HepG2 (cell line): ENCODE data around the gene OR13J1. TPM values are rescaled to one million over a fixed set of nuclear protein-coding genes. Genes with fewer than 3 reads are reported as not detected.

Experiments used
- FOXK2 ChIP-seq: fragments of 450-650 bp; IDR thresholded peaks from 2 replicates; pipeline ENCODE4 v1.6.1; 2016
- MAZ ChIP-seq, 2 experiments: sonication (generic) in 1 of 2; formaldehyde crosslinking in 1 of 2; IDR thresholded peaks; 2 replicates each; pipeline versions ENCODE4 v1.5.0 to v1.6.1; 2012 to 2020; ENCODE audit warnings: low read depth in 2 of 2, mild to moderate bottlenecking in 2 of 2, borderline replicate concordance in 1 of 2, improper control_type of control experiment in 1 of 2, low read length in 1 of 2, missing genetic modification reagents in 1 of 2, moderate library complexity in 1 of 2
- YEATS4 ChIP-seq: sonication (generic); formaldehyde crosslinking; IDR thresholded peaks from 2 replicates; pipeline ENCODE4 v1.4.0; 2020; ENCODE audit warnings: missing genetic modification reagents, borderline replicate concordance
- ZNF709 ChIP-seq: sonication (generic); formaldehyde crosslinking; IDR thresholded peaks from 2 replicates; pipeline ENCODE4 v1.5.0; 2020; ENCODE audit warnings: mild to moderate bottlenecking, missing genetic modification reagents
- polyA plus RNA-seq, 8 experiments: library from polyadenylated mRNA; depleted of rRNA in 3 of 8; stranded (reverse) in 7 of 8; unstranded in 1 of 8; fragments of >200 nt; fragmentation: Illumina TruSeq in 4 of 8; extraction: Trizol in 4 of 8; gene quantifications; 2 replicates each; pipeline versions ENCODE4 v1.2.1 to v1.2.3, GENCODE V29; 2011 to 2016; ENCODE audit warnings: low read depth in 4 of 8, missing spikeins in 1 of 8, mixed read lengths in 1 of 8; ENCODE audit not compliant: insufficient read depth in 1 of 8
- total RNA-seq, 5 experiments: library from RNA; depleted of rRNA; stranded (reverse); fragments of >200 nt; fragmentation: Illumina TruSeq; extraction: Trizol; gene quantifications; 2 replicates each; pipeline ENCODE4 v1.2.3, GENCODE V29; 2016; ENCODE audit warnings: low read depth in 1 of 5
- TF ChIP-seq, protein P1 (sequence below): sonication (generic); formaldehyde crosslinking; IDR thresholded peaks from 2 replicates; pipeline ENCODE4 v1.4.0; 2020; ENCODE audit warnings: mild to moderate bottlenecking, missing genetic modification reagents, borderline replicate concordance
- TF ChIP-seq, protein P2 (sequence below): IDR thresholded peaks from 2 replicates; pipeline ENCODE4 v1.6.1; 2016; ENCODE audit warnings: missing compliant biosample characterization, missing genetic modification reagents, borderline replicate concordance
- TF ChIP-seq, protein P3 (sequence below): sonication (generic); formaldehyde crosslinking; IDR thresholded peaks from 2 replicates; pipeline ENCODE4 v1.4.0; 2020; ENCODE audit warnings: mild to moderate bottlenecking, missing genetic modification reagents
- TF ChIP-seq, protein P4 (sequence below): sonication (generic); formaldehyde crosslinking; IDR thresholded peaks from 2 replicates; pipeline ENCODE4 v1.8.1; 2022; ENCODE audit warnings: mild to moderate bottlenecking, missing genetic modification reagents

Gene OR13J1
- total and polyA plus RNA-seq, 2 of the 13 experiments (the other 11 are each of a cell fraction or from before 2014, with no cell fraction given): not detected

DNA sequence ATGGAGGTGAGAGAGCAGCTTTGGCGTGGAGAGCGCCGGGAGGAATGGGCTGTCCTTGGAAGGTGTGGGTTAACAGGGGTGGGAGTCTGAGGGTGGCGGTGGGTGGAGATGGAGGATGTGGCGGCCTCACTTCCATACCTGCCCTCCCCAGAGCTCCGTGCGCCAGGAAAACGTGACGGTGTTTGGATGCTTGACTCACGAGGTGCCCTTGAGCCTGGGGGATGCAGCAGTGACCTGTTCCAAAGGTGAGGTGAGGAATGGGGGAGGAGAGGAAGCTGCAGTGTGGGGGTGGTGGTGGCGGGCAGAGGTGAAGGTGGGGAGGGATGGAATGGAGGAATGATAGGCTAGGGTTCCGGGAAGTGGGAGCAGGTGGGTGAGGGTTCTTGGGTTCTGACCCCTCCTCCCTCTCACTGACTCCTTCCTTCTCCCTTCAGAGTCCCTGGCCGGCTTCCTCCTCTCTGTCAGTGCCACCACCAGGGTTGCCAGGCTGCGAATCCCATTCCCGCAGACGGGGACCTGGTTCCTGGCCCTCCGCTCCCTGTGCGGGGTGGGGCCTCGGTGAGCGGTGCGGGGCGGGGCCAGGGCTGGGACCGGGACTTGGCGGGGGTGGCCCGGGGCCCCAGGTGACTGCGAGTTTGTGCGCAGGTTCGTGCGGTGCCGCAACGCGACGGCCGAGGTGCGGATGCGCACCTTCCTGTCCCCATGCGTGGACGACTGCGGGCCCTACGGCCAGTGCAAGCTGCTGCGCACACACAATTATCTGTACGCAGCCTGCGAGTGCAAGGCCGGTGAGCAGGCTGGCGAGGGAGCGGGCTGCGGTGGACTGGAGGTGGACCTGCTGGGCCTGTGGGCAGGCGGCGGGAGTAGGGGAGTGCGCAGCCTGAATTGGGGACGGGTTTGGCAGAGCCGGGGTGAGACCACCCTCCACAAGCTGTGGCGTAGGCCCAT is 24.1 kb downstream of the OR13J1 start (continued):
- TF ChIP-seq, protein P1, sequence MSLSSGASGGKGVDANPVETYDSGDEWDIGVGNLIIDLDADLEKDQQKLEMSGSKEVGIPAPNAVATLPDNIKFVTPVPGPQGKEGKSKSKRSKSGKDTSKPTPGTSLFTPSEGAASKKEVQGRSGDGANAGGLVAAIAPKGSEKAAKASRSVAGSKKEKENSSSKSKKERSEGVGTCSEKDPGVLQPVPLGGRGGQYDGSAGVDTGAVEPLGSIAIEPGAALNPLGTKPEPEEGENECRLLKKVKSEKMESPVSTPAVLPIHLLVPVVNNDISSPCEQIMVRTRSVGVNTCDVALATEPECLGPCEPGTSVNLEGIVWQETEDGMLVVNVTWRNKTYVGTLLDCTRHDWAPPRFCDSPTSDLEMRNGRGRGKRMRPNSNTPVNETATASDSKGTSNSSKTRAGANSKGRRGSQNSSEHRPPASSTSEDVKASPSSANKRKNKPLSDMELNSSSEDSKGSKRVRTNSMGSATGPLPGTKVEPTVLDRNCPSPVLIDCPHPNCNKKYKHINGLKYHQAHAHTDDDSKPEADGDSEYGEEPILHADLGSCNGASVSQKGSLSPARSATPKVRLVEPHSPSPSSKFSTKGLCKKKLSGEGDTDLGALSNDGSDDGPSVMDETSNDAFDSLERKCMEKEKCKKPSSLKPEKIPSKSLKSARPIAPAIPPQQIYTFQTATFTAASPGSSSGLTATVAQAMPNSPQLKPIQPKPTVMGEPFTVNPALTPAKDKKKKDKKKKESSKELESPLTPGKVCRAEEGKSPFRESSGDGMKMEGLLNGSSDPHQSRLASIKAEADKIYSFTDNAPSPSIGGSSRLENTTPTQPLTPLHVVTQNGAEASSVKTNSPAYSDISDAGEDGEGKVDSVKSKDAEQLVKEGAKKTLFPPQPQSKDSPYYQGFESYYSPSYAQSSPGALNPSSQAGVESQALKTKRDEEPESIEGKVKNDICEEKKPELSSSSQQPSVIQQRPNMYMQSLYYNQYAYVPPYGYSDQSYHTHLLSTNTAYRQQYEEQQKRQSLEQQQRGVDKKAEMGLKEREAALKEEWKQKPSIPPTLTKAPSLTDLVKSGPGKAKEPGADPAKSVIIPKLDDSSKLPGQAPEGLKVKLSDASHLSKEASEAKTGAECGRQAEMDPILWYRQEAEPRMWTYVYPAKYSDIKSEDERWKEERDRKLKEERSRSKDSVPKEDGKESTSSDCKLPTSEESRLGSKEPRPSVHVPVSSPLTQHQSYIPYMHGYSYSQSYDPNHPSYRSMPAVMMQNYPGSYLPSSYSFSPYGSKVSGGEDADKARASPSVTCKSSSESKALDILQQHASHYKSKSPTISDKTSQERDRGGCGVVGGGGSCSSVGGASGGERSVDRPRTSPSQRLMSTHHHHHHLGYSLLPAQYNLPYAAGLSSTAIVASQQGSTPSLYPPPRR (CRISPR knock-in tag): no peak
- TF ChIP-seq, protein P2, sequence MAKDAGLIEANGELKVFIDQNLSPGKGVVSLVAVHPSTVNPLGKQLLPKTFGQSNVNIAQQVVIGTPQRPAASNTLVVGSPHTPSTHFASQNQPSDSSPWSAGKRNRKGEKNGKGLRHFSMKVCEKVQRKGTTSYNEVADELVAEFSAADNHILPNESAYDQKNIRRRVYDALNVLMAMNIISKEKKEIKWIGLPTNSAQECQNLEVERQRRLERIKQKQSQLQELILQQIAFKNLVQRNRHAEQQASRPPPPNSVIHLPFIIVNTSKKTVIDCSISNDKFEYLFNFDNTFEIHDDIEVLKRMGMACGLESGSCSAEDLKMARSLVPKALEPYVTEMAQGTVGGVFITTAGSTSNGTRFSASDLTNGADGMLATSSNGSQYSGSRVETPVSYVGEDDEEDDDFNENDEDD (CRISPR knock-in tag): no peak
- TF ChIP-seq YEATS4 (CRISPR knock-in tag) (no peak), MAZ (IDR thresholded peaks at IDR 0.05; ENCODE audit: borderline replicate concordance, low read depth, low read length) (no peak), MAZ (CRISPR knock-in tag; IDR thresholded peaks at IDR 0.05; ENCODE audit: low read depth) (no peak), ZNF709 (no peak), FOXK2 (no peak)
- TF ChIP-seq, protein P3, sequence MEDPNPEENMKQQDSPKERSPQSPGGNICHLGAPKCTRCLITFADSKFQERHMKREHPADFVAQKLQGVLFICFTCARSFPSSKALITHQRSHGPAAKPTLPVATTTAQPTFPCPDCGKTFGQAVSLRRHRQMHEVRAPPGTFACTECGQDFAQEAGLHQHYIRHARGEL (CRISPR knock-in tag): no peak
- TF ChIP-seq, protein P4, sequence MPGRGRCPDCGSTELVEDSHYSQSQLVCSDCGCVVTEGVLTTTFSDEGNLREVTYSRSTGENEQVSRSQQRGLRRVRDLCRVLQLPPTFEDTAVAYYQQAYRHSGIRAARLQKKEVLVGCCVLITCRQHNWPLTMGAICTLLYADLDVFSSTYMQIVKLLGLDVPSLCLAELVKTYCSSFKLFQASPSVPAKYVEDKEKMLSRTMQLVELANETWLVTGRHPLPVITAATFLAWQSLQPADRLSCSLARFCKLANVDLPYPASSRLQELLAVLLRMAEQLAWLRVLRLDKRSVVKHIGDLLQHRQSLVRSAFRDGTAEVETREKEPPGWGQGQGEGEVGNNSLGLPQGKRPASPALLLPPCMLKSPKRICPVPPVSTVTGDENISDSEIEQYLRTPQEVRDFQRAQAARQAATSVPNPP (CRISPR knock-in tag): no peak
